Keratinocyte (primary cell): ENCODE measurements around the gene FAM240A.

Experiments used
- CTCF ChIP-seq, 3 experiments: IDR thresholded peaks in 1 of 3; conservative IDR thresholded peaks in 1 of 3; optimal IDR thresholded peaks in 1 of 3; 2 replicates in 2 of 3; 3 replicates in 1 of 3; pipeline versions ENCODE3 to v1.5.1; 2011; ENCODE audit warnings: low read length in 3 of 3, mild to moderate bottlenecking in 3 of 3, moderate library complexity in 2 of 3, control low read depth in 1 of 3, inconsistent platforms in 1 of 3; ENCODE audit not compliant: insufficient read depth in 2 of 3; ENCODE audit errors: extremely low read depth in 1 of 3
- EZH2 ChIP-seq: IDR thresholded peaks from one replicate; pipeline ENCODE4 v1.6.1; 2012; ENCODE audit warnings: inconsistent platforms, mild to moderate bottlenecking, low read length, moderate library complexity

- no peak for TF ChIP-seq EZH2
- TF ChIP-seq CTCF (optimal IDR thresholded peaks at IDR 0.05 in 1 of 3, IDR thresholded peaks at IDR 0.05 in 1 of 3, conservative IDR thresholded peaks at IDR 0.05 in 1 of 3; ENCODE audit: extremely low read depth in 1 of 3, insufficient read depth in 2 of 3, low read length in 3 of 3), result no peak
These were observed 16.6 kb downstream of the FAM240A start for GRCh38 chr3:46628901-46629369.
